CD8-positive, alpha-beta memory T cell (primary cell): Measurements from ENCODE around the gene EIF4EBP3. TPM values are rescaled to one million over a fixed set of nuclear protein-coding genes. Genes with fewer than 3 reads are reported as not detected.
A peak's percentile ranks its signal among the peaks of the same experiment; 100 is the strongest.

Experiments used
- CTCF ChIA-PET: fragments of 350-600 bp; sonication (Branson Sonifier 250); formaldehyde crosslinking; loops from one replicate; lab custom pipeline; 2021; ENCODE audit warnings: antibody characterized with exemption; lab: Charles Lee
- POLR2A ChIA-PET: fragments of 350-600 bp; sonication (Branson Sonifier 250); formaldehyde crosslinking; loops from one replicate; lab custom pipeline; 2021; ENCODE audit warnings: antibody characterized with exemption; lab: Charles Lee
- DNase-seq, 5 donors: peaks; one replicate each; pipeline versions ENCODE4 v3.0.0 to v3.0.0-alpha.2; 2020 to 2022; ENCODE audit warnings: mixed read lengths in 1 of 5
- H3K27ac ChIP-seq: one replicate; pipeline ENCODE4 v1.7.0; 2013; ENCODE audit warnings: low read depth, mild to moderate bottlenecking, low read length, moderate library complexity
- H3K27me3 ChIP-seq: 2 replicates; pipeline ENCODE4 v1.7.0; 2013; ENCODE audit warnings: low read length, mild to moderate bottlenecking; ENCODE audit not compliant: insufficient read depth, poor library complexity, severe bottlenecking
- H3K36me3 ChIP-seq: 2 replicates; pipeline ENCODE4 v1.7.0; 2013; ENCODE audit warnings: mild to moderate bottlenecking, low read length, moderate library complexity; ENCODE audit not compliant: insufficient read depth
- H3K4me1 ChIP-seq: 2 replicates; pipeline ENCODE4 v1.7.0; 2013; ENCODE audit warnings: mild to moderate bottlenecking, low read length, moderate library complexity; ENCODE audit not compliant: insufficient read depth
- H3K4me3 ChIP-seq: 2 replicates; pipeline ENCODE4 v1.7.0; 2013; ENCODE audit warnings: mild to moderate bottlenecking, low read length
- H3K9me3 ChIP-seq: 2 replicates; pipeline ENCODE4 v1.7.0; 2013; ENCODE audit warnings: mild to moderate bottlenecking, low read length
- H3K27ac Mint-ChIP-seq, 8 donors: one replicate each; pipeline ENCODE4 v1.8.0; 2020 to 2021; ENCODE audit warnings: mixed read lengths in 8 of 8, mild to moderate bottlenecking in 6 of 8, inconsistent platforms in 3 of 8, moderate library complexity in 3 of 8
- H3K27me3 Mint-ChIP-seq, 2 donors: one replicate each; pipeline ENCODE4 v1.8.0; 2020 to 2021; ENCODE audit warnings: mixed read lengths in 2 of 2, mild to moderate bottlenecking in 1 of 2, moderate library complexity in 1 of 2
- H3K36me3 Mint-ChIP-seq, 3 donors: one replicate each; pipeline ENCODE4 v1.8.0; 2020 to 2021; ENCODE audit warnings: mixed read lengths in 3 of 3, inconsistent platforms in 1 of 3, mild to moderate bottlenecking in 1 of 3
- H3K4me1 Mint-ChIP-seq, 3 donors: one replicate each; pipeline ENCODE4 v1.8.0; 2020 to 2021; ENCODE audit warnings: mixed read lengths in 3 of 3, inconsistent platforms in 1 of 3, mild to moderate bottlenecking in 1 of 3
- H3K4me3 Mint-ChIP-seq, 7 donors: one replicate each; pipeline ENCODE4 v1.8.0; 2020 to 2021; ENCODE audit warnings: mixed read lengths in 7 of 7, mild to moderate bottlenecking in 6 of 7, moderate library complexity in 4 of 7, inconsistent platforms in 2 of 7
- H3K9me3 Mint-ChIP-seq, 5 donors: one replicate each; pipeline ENCODE4 v1.8.0; 2020 to 2022; ENCODE audit warnings: mixed read lengths in 5 of 5, mild to moderate bottlenecking in 3 of 5, moderate library complexity in 2 of 5, inconsistent platforms in 1 of 5
- polyA plus RNA-seq: library from polyadenylated mRNA; unstranded; fragments of 300-500 nt; fragmentation: Illumina TruSeq; gene quantifications from one replicate; pipeline ENCODE4 v1.2.3, GENCODE V29; 2021
- total RNA-seq, 2 experiments: library from RNA; stranded (reverse); gene quantifications; one replicate each; pipeline ENCODE4 v1.2.3, GENCODE V29; 2021

The EIF4EBP3 gene
- total and polyA plus RNA-seq, 3 experiments from 2014 or later: 11.1 to 22.2 (median 11.9) TPM

GRCh38 chr5:140550147-140551079 is 3.0 kb downstream of the EIF4EBP3 start:
- ChIA-PET POLR2A (interaction anchor here (1.3 kb wide), 1 partner anchor 96 kb away, joined by 3 read pairs; the partner anchor contains the start of gene NDUFA2), CTCF (interaction anchor here (0.6 kb wide), 1 partner anchor 125 kb away, joined by 3 read pairs; no protein-coding TSS in a partner anchor)
- peak overlapping the region in 1 of 7 donors; percentile 71 for H3K4me3 Mint-ChIP-seq
- Histone ChIP-seq H3K9me3 (no peaks in the 10 kb centered on the region), H3K27ac (no peak overlapping the region), H3K27me3 (no peaks in the 10 kb centered on the region), H3K4me3 (no peak overlapping the region), H3K4me1 (peaks cover 43% of the 10 kb centered on the region), H3K36me3 (peaks cover 11% of the 10 kb centered on the region)
- no peaks in the 10 kb centered on the region for H3K27me3 Mint-ChIP-seq
- peaks cover 0 to 54% (median 5%) of the 10 kb centered on the region in 3 donors for H3K36me3 Mint-ChIP-seq
- no peaks in the 10 kb centered on the region for H3K9me3 Mint-ChIP-seq
- peak overlapping the region in 7 of 8 donors; percentile 19 to 95 (median 74) for H3K27ac Mint-ChIP-seq
- peaks cover 47 to 66% (median 59%) of the 10 kb centered on the region in 3 donors for H3K4me1 Mint-ChIP-seq
- no peak for DNase-seq

GRCh38 chr5:140551872-140552271 is 4.4 kb downstream of the EIF4EBP3 start:
- Histone ChIP-seq H3K36me3 (peaks cover 11% of the 10 kb centered on the region), H3K4me3 (no peak overlapping the region), H3K27ac (no peak overlapping the region), H3K9me3 (no peaks in the 10 kb centered on the region), H3K4me1 (peaks cover 55% of the 10 kb centered on the region), H3K27me3 (no peaks in the 10 kb centered on the region)
- POLR2A ChIA-PET: no interaction called here
- Mint-ChIP-seq H3K9me3 (no peaks in the 10 kb centered on the region), H3K36me3 (peaks cover 0 to 58% (median 9%) of the 10 kb centered on the region in 3 donors), H3K4me1 (peaks cover 55 to 79% (median 69%) of the 10 kb centered on the region in 3 donors), H3K27me3 (no peaks in the 10 kb centered on the region), H3K4me3 (no peak overlapping the region), H3K27ac (peak overlapping the region in 4 of 8 donors; percentile 29 to 86 (median 52))
- no peak for DNase-seq
- CTCF ChIA-PET: interaction anchor here (1.1 to 1.3 kb wide), 2 partner anchors 96 to 159 kb away, joined by 3 to 5 read pairs; partner anchors contain the start of genes IK and NDUFA2

GRCh38 chr5:140553657-140554056 is 6.2 kb downstream of the EIF4EBP3 start:
- ChIA-PET POLR2A (interaction anchor here (1.0 kb wide), 1 partner anchor 74 kb away, joined by 3 read pairs; no protein-coding TSS in a partner anchor), CTCF (no interaction called here)
- peaks cover 45% of the 10 kb centered on the region for H3K4me1 ChIP-seq

GRCh38 chr5:140554454-140554853 is 7.0 kb downstream of the EIF4EBP3 start:
- no peaks in the 10 kb centered on the region for H3K9me3 ChIP-seq
- no peak overlapping the region for H3K4me3 ChIP-seq
- POLR2A ChIA-PET: interaction anchor here (0.7 kb wide), 1 partner anchor 10 kb away, joined by 3 read pairs; no protein-coding TSS in a partner anchor
- Mint-ChIP-seq H3K36me3 (peaks cover 0 to 58% (median 9%) of the 10 kb centered on the region in 3 donors), H3K27ac (peak overlapping the region in 7 of 8 donors; percentile 53 to 98 (median 79)), H3K9me3 (no peaks in the 10 kb centered on the region), H3K27me3 (no peaks in the 10 kb centered on the region), H3K4me3 (peak overlapping the region in 3 of 7 donors; percentile 0 to 28 (median 2)), H3K4me1 (peaks cover 52 to 64% (median 55%) of the 10 kb centered on the region in 3 donors)
- H3K36me3 ChIP-seq: peaks cover 11% of the 10 kb centered on the region
- CTCF ChIA-PET: no interaction called here
- DNase-seq: no peak
- H3K27ac ChIP-seq: no peak overlapping the region
- H3K4me1 ChIP-seq: peaks cover 37% of the 10 kb centered on the region
- H3K27me3 ChIP-seq: no peaks in the 10 kb centered on the region

More at GRCh38 chr5:140553657-140554056, 6.2 kb downstream of the EIF4EBP3 start:
- peak overlapping the region in 7 of 8 donors; percentile 12 to 82 (median 62) for H3K27ac Mint-ChIP-seq
- no peaks in the 10 kb centered on the region for H3K9me3 Mint-ChIP-seq
- peaks cover 56 to 72% (median 62%) of the 10 kb centered on the region in 3 donors for H3K4me1 Mint-ChIP-seq
- no peak for DNase-seq
- no peak overlapping the region for H3K4me3 ChIP-seq
- no peaks in the 10 kb centered on the region for H3K27me3 ChIP-seq
- no peaks in the 10 kb centered on the region for H3K9me3 ChIP-seq
- no peaks in the 10 kb centered on the region for H3K27me3 Mint-ChIP-seq
- no peak overlapping the region for H3K27ac ChIP-seq
- peaks cover 11% of the 10 kb centered on the region for H3K36me3 ChIP-seq
- peak overlapping the region in 3 of 7 donors; percentile 6 to 28 (median 23) for H3K4me3 Mint-ChIP-seq
- H3K36me3 Mint-ChIP-seq: peaks cover 0 to 65% (median 9%) of the 10 kb centered on the region in 3 donors

GRCh38 chr5:140555747-140556312 is 8.4 kb downstream of the EIF4EBP3 start:
- Mint-ChIP-seq H3K4me3 (peak overlapping the region; percentile 77 to 97 (median 93)), H3K4me1 (peaks cover 48 to 55% (median 50%) of the 10 kb centered on the region in 3 donors), H3K36me3 (peaks cover 0 to 54% (median 7%) of the 10 kb centered on the region in 3 donors), H3K27me3 (no peaks in the 10 kb centered on the region), H3K27ac (peak overlapping the region; percentile 91 to 99 (median 96)), H3K9me3 (no peaks in the 10 kb centered on the region)
- Histone ChIP-seq H3K4me3 (peak overlapping the region; percentile 60), H3K27me3 (no peaks in the 10 kb centered on the region), H3K9me3 (no peaks in the 10 kb centered on the region), H3K4me1 (peaks cover 30% of the 10 kb centered on the region), H3K27ac (peak overlapping the region; percentile 96), H3K36me3 (peaks cover 7% of the 10 kb centered on the region)
- no peak for DNase-seq
- POLR2A ChIA-PET: no interaction called here
- CTCF ChIA-PET: interaction anchor here (1.0 to 1.2 kb wide), 2 partner anchors 9 to 84 kb away, joined by 3 read pairs; partner anchors contain the start of genes EIF4EBP3 and TMCO6

- Histone ChIP-seq H3K4me3 (peak overlapping the region; percentile 60), H3K36me3 (peaks cover 13% of the 10 kb centered on the region), H3K27ac (peak overlapping the region; percentile 96), H3K9me3 (no peaks in the 10 kb centered on the region), H3K27me3 (no peaks in the 10 kb centered on the region), H3K4me1 (peaks cover 30% of the 10 kb centered on the region)
- peak overlapping the region; percentile 77 to 97 (median 93) for H3K4me3 Mint-ChIP-seq
- ChIA-PET CTCF (interaction anchor here (1.0 to 4.1 kb wide), 3 partner anchors 9 to 83 kb away, joined by 3 to 34 read pairs (median 3); partner anchors contain the start of genes EIF4EBP3 and TMCO6), POLR2A (interaction anchor here (1.8 kb wide), 1 partner anchor 8 kb away, joined by 12 read pairs; the partner anchor contains the start of gene EIF4EBP3)
- peak overlapping the region; percentile 91 to 99 (median 96) for H3K27ac Mint-ChIP-seq
- peak in 1 of 5 donors; percentile 12 for DNase-seq
- peaks cover 48 to 58% (median 50%) of the 10 kb centered on the region in 3 donors for H3K4me1 Mint-ChIP-seq
- no peaks in the 10 kb centered on the region for H3K27me3 Mint-ChIP-seq
- H3K36me3 Mint-ChIP-seq: peaks cover 4 to 54% (median 5%) of the 10 kb centered on the region in 3 donors
- H3K9me3 Mint-ChIP-seq: no peaks in the 10 kb centered on the region
Measured at GRCh38 chr5:140556438-140556837, 9.0 kb downstream of the EIF4EBP3 start.

GRCh38 chr5:140557136-140557805 is 9.8 kb downstream of the EIF4EBP3 start, which contains the start of gene SRA1:
SRA1 (minus strand) TSS chr5:140557473; CDS start chr5:140557452, 21 bp downstream.
- CTCF ChIA-PET: interaction anchor here (1.4 to 4.1 kb wide), 3 partner anchors 9 to 77 kb away, joined by 3 to 34 read pairs (median 4); partner anchors contain the start of gene EIF4EBP3
- Histone ChIP-seq H3K36me3 (peaks cover 13% of the 10 kb centered on the region), H3K4me1 (peaks cover 30% of the 10 kb centered on the region), H3K9me3 (no peaks in the 10 kb centered on the region), H3K27ac (peak within 1 kb of the TSS; percentile 96), H3K27me3 (no peaks in the 10 kb centered on the region), H3K4me3 (peak within 1 kb of the TSS; percentile 60)
- Mint-ChIP-seq H3K36me3 (peaks cover 3 to 51% (median 4%) of the 10 kb centered on the region in 3 donors), H3K27ac (peak within 1 kb of the TSS; percentile 91 to 99 (median 96)), H3K27me3 (no peaks in the 10 kb centered on the region), H3K4me1 (peaks cover 48 to 59% (median 50%) of the 10 kb centered on the region in 3 donors), H3K9me3 (no peaks in the 10 kb centered on the region), H3K4me3 (peak within 1 kb of the TSS; percentile 77 to 97 (median 93))
- peak; percentile 75 to 89 (median 79) for DNase-seq
- POLR2A ChIA-PET: interaction anchor here (1.0 to 2.1 kb wide), 6 partner anchors 8 to 155 kb away, joined by 3 to 12 read pairs (median 5); partner anchors contain the start of genes ANKHD1, EIF4EBP3, IK and NDUFA2
